EL (cell line): ENCODE data around the gene WDR45B.
"Not testable (repeated sequence)": the region's sequence is repeated elsewhere in the genome, so short reads cannot be mapped to it uniquely, and the experiment has no call there.

Experiments used
- DNase-seq: peaks from one replicate; pipeline ENCODE4 v3.0.0-alpha.2; 2016

The WDR45B gene

GRCh38 chr17:82655523-82655922, 7.3 kb upstream of the WDR45B start:
- DNase-seq = no peak

GRCh38 chr17:82655038-82655479, 6.8 kb upstream of the WDR45B start:
- peak; percentile 23 for DNase-seq

GRCh38 chr17:82654611-82655010, 6.4 kb upstream of the WDR45B start:
- not testable (repeated sequence) for DNase-seq

GRCh38 chr17:82653651-82654528, 5.6 kb upstream of the WDR45B start:
- no peak for DNase-seq

GRCh38 chr17:82650723-82651122, 2.5 kb upstream of the WDR45B start:
- no peak for DNase-seq

GRCh38 chr17:82649501-82650261, 1.4 kb upstream of the WDR45B start:
- no peak for DNase-seq

- peak; percentile 34 for DNase-seq
Measured at GRCh38 chr17:82648742-82649331, 593 bp upstream of the WDR45B start.

GRCh38 chr17:82647593-82648164, 565 bp downstream of the WDR45B start:
- peak; percentile 41 for DNase-seq

GRCh38 chr17:82645516-82645915, 2.7 kb downstream of the WDR45B start:
- DNase-seq = peak; percentile 55

GRCh38 chr17:82644148-82644547, 4.1 kb downstream of the WDR45B start:
- DNase-seq = no peak

- DNase-seq = no peak
Measured at GRCh38 chr17:82642022-82642421, 6.2 kb downstream of the WDR45B start.

- DNase-seq = no peak
Measured at GRCh38 chr17:82640036-82640435, 8.2 kb downstream of the WDR45B start.

GRCh38 chr17:82639628-82640027, 8.6 kb downstream of the WDR45B start:
- no peak for DNase-seq

- no peak for DNase-seq
Measured at GRCh38 chr17:82638183-82638773, 10.0 kb downstream of the WDR45B start.

- no peak for DNase-seq
Measured at GRCh38 chr17:82636626-82637598, 11.3 kb downstream of the WDR45B start.

GRCh38 chr17:82633343-82633742, 14.9 kb downstream of the WDR45B start:
- no peak for DNase-seq

- DNase-seq = no peak
Measured at GRCh38 chr17:82632451-82632850, 15.8 kb downstream of the WDR45B start.

- no peak for DNase-seq
Measured at GRCh38 chr17:82631544-82631943, 16.7 kb downstream of the WDR45B start.

GRCh38 chr17:82630212-82630611, 18.0 kb downstream of the WDR45B start:
- no peak for DNase-seq

GRCh38 chr17:82629748-82630147, 18.5 kb downstream of the WDR45B start:
- DNase-seq = no peak

GRCh38 chr17:82627405-82627804, 20.8 kb downstream of the WDR45B start:
- DNase-seq = no peak

- DNase-seq = no peak
Measured at GRCh38 chr17:82623707-82624106, 24.5 kb downstream of the WDR45B start.
